ENCODE data around the gene SLC4A8. TPM values are rescaled to one million over a fixed set of nuclear protein-coding genes. Genes with fewer than 3 reads are reported as not detected.

The SLC4A8 gene
- total RNA-seq, 1 donor from 2014 or later, result 0.74 TPM

DNA sequence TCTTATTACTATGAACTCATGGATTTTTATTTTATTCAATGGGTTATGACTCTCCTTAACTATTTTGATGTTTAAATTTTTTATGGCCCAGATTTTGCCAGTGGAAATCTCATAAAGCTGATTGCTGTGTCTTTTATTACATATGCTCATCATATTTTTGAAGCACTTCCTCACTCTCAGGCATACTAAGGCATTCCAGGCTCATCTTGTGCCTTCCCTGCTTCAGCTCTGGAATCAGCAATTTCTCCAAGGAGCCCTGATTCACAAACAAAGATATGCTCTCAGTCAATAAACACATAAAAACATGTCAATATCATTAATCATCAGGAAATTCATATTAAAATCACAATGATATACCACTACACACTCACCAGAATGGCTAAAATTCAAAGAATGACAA lies 121.5 kb downstream of the SLC4A8 start:
- no peak for TF ChIP-seq POLR2A (IDR thresholded peaks at IDR 0.05)
- TF ChIP-seq POLR2AphosphoS5 (IDR thresholded peaks at IDR 0.05; ENCODE audit: insufficient read depth in 1 of 2, low read depth in 1 of 2), result no peak
- TF ChIP-seq, protein P1, sequence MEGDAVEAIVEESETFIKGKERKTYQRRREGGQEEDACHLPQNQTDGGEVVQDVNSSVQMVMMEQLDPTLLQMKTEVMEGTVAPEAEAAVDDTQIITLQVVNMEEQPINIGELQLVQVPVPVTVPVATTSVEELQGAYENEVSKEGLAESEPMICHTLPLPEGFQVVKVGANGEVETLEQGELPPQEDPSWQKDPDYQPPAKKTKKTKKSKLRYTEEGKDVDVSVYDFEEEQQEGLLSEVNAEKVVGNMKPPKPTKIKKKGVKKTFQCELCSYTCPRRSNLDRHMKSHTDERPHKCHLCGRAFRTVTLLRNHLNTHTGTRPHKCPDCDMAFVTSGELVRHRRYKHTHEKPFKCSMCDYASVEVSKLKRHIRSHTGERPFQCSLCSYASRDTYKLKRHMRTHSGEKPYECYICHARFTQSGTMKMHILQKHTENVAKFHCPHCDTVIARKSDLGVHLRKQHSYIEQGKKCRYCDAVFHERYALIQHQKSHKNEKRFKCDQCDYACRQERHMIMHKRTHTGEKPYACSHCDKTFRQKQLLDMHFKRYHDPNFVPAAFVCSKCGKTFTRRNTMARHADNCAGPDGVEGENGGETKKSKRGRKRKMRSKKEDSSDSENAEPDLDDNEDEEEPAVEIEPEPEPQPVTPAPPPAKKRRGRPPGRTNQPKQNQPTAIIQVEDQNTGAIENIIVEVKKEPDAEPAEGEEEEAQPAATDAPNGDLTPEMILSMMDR (IDR thresholded peaks at IDR 0.05), result no peak
- no peak overlapping the region for H3K4me3 ChIP-seq
- DNase-seq (ENCODE audit: extremely low spot score in 2 of 2), result no peak
- H3K9me3 ChIP-seq, result no peaks in the 10 kb centered on the region
- intact Hi-C loops (cut with DNase I), result no loop called here
- H3K4me1 ChIP-seq, result no peaks in the 10 kb centered on the region
- no peak overlapping the region for H3K27ac ChIP-seq
- H3K27me3 ChIP-seq, result no peaks in the 10 kb centered on the region
- no peaks in the 10 kb centered on the region for H3K36me3 ChIP-seq

DNA sequence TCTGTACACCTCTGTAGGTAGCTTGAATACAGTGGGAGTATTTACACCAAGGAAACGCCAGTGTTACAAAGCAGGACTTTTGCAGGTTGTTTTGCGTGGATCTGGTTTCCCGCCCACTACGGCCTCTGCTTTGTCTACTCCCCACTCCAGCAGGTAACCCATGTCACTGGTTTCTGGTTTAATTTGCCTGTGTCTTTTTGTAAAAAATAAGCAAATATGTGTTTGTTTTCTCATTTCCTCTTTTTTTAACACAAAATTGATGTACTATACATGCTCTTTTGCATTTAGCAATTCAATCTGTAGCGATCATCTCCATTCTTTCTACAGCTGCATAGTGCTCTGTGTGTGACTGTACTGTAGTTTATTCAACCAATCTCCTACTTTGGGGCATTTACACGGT lies 123.0 kb downstream of the SLC4A8 start:
- no peaks in the 10 kb centered on the region for H3K36me3 ChIP-seq
- H3K4me1 ChIP-seq, result no peaks in the 10 kb centered on the region
- H3K4me3 ChIP-seq, result no peak overlapping the region
- H3K27me3 ChIP-seq, result no peaks in the 10 kb centered on the region
- no peak overlapping the region for H3K27ac ChIP-seq
- intact Hi-C loops (cut with DNase I), result no loop called here
- H3K9me3 ChIP-seq, result no peaks in the 10 kb centered on the region
- DNase-seq (ENCODE audit: extremely low spot score in 2 of 2), result no peak
- TF ChIP-seq POLR2A (IDR thresholded peaks at IDR 0.05), result no peak
- TF ChIP-seq, protein P1 (IDR thresholded peaks at IDR 0.05), result no peak
- TF ChIP-seq POLR2AphosphoS5 (IDR thresholded peaks at IDR 0.05; ENCODE audit: insufficient read depth in 1 of 2, low read depth in 1 of 2), result no peak

DNA sequence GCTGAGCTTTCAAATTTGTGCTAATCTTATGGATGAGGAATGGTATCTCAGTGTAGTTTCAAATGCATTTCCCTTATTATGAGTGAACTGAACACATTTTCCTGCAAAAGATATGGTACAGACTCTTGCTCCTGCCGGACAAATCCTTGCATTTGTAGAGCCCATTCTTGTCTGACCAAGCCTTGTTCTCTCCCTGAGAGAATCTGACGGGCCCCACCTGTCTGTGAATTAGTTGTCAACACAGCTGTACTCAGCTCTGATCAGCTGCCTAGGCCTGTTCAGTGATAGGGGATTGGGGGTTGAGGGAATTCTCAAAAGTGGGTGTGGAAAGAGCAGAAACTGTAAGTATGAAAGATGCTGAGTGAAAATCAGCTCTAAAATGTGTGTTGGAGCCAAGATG lies 123.6 kb downstream of the SLC4A8 start:
- no peak overlapping the region for H3K4me3 ChIP-seq
- no peaks in the 10 kb centered on the region for H3K36me3 ChIP-seq
- H3K9me3 ChIP-seq, result no peaks in the 10 kb centered on the region
- H3K27ac ChIP-seq, result no peak overlapping the region
- no peaks in the 10 kb centered on the region for H3K27me3 ChIP-seq
- no peak for DNase-seq (ENCODE audit: extremely low spot score in 2 of 2)
- H3K4me1 ChIP-seq, result no peaks in the 10 kb centered on the region
- no peak for TF ChIP-seq POLR2A (IDR thresholded peaks at IDR 0.05)
- TF ChIP-seq, protein P1 (IDR thresholded peaks at IDR 0.05), result no peak
- no peak for TF ChIP-seq POLR2AphosphoS5 (IDR thresholded peaks at IDR 0.05; ENCODE audit: insufficient read depth in 1 of 2, low read depth in 1 of 2)
- intact Hi-C loops (cut with DNase I), result no loop called here

DNA sequence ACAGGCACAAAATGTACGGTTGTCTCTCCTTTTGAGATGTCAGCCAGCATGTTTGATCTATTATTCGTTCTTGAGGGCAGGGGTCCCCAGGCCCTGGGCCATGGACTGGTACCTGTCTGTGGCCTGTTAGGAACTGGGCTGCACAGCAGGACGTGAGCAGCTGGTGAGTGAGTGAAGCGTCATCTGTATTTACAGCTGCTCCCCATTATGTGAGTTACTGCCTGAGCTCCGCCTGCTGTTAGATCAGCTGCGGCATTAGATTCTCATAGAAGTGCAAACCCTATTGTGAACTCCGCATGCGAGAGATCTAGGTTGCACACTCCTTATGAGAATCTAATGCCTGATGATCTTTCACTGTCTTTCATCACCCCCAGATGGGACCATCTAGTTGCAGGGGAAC lies 125.0 kb downstream of the SLC4A8 start:
- Histone ChIP-seq H3K4me1 (no peaks in the 10 kb centered on the region), H3K27ac (no peak overlapping the region), H3K36me3 (no peaks in the 10 kb centered on the region), H3K27me3 (no peaks in the 10 kb centered on the region), H3K9me3 (no peaks in the 10 kb centered on the region), H3K4me3 (no peak overlapping the region)
- intact Hi-C loops (cut with DNase I), result no loop called here
- DNase-seq (ENCODE audit: extremely low spot score in 2 of 2), result no peak
- no peak for TF ChIP-seq POLR2A (IDR thresholded peaks at IDR 0.05)

Other genes with a start within 250 kb of the SLC4A8 start
- gene POU6F1, start 206.8 kb upstream of the SLC4A8 start, total RNA-seq, result 16.5 TPM
- gene DAZAP2, start 186.0 kb upstream of the SLC4A8 start, total RNA-seq, result 230 TPM
- 30.0 TPM for gene SMAGP, start 154.4 kb upstream of the SLC4A8 start, total RNA-seq
- gene BIN2, start 100.7 kb upstream of the SLC4A8 start, total RNA-seq, result 6.4 TPM
- not detected for gene CELA1, start 78.2 kb upstream of the SLC4A8 start, total RNA-seq
- gene GALNT6, start 33.4 kb upstream of the SLC4A8 start, total RNA-seq, result 12.5 TPM
- gene SCN8A, start 166.4 kb downstream of the SLC4A8 start, total RNA-seq, result 3.7 TPM